Suppressor macrophage (primary cell): ENCODE results near the gene ESYT3.
"Not testable (repeated sequence)": the region's sequence is repeated elsewhere in the genome, so short reads cannot be mapped to it uniquely, and the experiment has no call there.

ENCODE experiments used
- DNase-seq, 4 experiments: peaks; one replicate each; pipeline ENCODE4 v3.0.0-alpha.2; 2020 to 2022

ESYT3 gene

DNA sequence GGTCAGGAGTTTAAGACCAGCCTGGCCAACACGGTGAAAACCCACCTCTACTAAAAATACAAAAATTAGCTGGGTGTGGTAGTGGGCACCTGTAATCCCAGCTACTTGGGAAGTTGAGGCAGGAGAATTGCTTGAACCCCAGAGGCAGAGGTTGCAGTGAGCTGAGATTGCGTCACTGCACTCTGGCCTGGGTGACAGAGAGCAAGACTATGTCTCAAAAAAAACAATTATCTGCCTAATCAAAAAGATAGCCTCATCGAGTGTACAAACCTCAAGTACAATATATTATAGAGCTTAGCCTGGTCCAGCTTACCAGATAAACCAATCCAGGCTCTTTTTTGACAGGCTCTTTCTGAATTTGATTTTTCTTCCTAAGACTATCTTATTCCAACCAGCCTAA lies 61.2 kb downstream of the ESYT3 start:
- DNase-seq = not testable (repeated sequence)

DNA sequence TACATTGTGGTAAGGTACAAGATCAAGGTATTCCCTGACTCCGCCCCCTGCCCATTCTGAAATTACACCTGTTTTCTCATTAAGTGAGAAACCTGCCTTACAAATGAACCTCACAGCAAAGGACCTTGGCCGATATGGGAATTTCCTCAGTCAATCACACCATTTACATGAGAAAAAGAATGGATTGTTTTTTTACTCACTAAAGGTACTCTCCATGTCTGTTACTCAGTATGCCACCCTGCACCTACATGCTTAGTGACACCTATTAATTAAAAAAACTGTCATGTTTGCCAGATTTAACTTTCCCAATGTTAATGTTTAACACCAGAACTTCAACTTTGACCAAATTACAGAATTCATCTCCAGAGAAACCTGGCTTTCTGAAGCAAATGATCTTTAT lies 62.0 kb downstream of the ESYT3 start:
- DNase-seq = no peak

DNA sequence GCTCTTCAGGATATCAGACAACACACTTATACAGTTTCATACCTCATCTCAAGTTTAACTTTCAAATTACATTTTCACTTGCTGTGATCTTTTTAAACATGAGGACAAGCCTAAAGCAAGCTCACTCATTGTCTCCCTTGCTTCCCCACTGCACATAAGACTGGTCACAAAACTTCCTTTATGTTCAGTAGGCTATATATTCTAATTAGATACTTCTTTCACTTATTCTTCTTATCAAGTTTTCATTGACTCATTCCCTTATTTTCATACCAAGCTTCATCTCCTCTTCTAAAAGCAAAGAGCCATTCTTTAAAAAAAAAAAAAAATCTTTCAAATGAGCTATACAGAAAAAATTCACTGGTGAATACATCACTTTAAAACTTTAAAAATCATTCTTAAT lies 62.6 kb downstream of the ESYT3 start:
- no peak for DNase-seq

DNA sequence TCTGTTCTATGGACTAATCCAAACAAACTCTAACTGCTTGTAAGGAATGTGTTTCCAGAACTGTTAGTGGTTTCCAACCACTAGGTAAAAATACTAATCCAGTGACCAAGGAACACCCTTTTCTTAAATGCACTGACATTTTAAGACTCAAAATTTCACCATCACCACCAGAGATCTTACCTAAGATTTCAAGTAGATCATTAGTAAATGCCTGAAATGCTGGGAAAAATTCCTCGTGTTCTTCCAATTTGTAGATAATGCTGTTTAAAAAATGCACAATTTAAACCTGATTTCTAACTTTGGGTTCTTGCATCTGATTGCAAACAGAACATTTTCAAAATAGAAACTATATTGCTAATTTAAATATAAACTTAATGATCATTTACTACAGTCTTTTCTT lies 63.4 kb downstream of the ESYT3 start:
- no peak for DNase-seq

DNA sequence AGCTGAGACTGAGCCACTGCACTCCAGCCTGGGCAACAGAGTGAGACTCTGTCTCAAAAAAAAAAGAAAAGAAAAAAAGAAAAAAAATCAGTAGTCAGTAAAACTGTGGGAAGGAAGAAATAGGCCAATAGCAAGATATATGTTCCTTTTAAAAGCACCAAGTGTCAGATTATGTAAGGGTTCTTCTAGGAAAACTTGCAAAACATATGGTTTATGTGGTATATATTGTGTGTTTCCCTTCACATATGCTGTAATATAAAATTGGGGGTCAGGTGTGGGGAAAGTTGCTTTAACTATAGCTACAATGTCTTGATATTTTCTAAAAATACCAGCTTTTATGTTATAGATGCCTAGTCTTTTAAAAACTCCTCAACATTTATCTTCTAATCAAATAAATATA lies 64.6 kb downstream of the ESYT3 start:
- DNase-seq = no peak

DNA sequence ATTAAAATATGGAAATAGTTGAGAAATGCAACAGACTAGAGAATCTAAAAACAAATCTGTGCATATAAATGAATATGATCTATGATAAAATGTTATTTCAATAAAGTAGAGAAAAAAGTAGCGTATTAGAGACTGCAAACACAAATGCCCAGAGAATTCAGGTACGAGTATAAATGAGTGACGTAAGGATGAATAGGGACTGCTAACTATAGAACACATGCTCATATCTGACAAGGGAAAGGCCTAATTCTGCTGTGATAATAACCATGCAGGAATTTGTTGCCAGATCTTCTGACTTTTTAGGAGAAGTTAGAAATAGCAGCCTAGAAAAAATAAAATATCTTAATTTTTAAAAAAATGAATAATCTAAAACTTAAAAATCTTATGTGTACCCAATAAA lies 73.1 kb downstream of the ESYT3 start:
- no peak for DNase-seq

DNA sequence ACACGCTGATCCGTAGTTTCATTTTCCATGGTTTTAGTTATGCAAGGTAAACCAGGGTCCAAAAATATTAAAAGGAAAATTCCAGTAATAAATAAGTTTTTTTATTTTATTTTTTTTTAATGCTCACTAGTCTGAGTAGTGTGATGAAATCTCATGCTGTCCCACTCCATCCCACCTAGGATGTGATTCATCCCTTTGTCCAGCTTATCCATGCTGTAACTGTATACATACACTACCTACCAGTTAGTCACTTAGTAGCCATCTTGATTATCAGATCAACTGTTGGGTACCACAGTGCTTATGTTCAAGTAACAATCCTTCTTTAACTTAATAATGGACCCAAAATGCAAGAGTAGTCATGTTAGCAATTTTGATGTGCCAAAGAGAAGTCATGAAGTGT lies 75.2 kb downstream of the ESYT3 start:
- no peak for DNase-seq

DNA sequence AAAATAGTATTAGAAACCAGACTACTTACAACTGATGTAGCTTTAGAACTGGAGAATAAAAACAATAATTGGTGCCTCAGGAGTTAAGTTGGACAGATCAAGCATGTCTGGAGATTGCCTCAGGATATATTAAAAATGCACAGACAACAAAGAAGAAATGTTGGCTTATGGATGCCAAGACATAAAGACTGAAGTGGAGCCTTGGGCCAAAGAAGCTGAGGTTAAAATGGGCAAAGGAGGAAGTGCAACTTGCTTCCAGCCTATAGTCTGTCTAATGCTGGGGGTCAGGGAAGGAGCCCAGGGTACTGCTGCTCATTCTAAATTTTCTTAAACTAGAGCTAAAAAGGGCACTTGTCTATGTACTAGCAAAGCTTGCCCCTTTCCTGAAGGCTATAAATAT lies 77.5 kb downstream of the ESYT3 start:
- DNase-seq = peak in 2 of 4 experiments; percentile 7 to 21

DNA sequence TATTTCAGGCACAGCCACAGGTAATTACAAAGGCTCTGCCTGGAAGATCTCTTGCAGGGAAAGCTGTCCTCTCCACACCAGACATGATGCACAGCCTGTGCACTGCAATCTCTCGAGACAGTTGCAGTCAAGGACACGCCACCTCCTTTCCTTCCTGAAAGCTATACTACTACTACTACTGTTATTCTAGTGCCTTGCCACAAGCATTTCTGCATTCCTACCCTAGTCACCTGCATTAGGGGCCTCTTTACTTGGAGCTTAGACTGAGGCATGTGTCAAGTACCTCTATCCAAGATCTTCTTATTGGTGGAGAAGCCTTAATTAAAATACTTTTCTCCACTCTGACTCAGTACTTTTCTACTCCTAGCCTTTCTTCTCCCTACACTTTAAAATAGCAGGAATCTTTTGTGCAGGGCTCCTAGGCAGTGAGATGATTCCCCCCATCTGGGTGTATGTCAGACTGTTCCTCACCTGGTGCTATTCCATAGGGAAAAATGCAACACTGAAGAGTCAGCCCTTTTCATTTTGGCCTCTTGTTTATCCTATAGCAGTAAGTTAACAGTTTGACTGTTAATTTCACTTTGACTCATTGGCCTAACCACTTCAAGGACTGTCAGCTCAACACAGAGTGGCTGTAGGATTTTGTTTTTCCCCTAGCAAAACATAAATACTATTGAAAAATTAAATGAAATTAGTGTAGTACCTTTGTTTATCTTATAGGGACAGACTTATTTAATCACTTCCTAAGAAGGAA lies 78.9 kb downstream of the ESYT3 start:
- DNase-seq = no peak

DNA sequence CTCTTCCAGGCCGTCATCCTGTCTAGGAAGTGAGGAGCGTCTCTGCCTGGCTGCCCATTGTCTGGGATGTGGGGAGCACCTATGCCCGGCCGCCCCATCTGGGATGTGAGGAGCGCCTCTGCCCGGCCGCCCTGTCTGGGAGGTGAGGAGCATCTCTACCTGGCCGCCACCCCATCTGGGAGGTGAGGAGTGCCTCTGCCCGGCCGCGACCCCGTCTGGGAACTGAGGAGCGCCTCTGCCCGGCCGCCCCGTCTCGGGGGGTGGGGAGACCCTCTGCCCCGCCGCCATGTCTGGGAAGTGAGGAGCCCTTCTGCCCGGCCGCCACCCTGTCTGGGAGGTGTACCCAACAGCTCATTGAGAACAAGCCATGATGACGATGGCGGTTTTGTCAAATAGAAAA lies 87.0 kb downstream of the ESYT3 start:
- not testable (repeated sequence) for DNase-seq
